Gastrocnemius medialis (tissue), 4 donors: ENCODE measurements around the gene RNF31.

ENCODE experiments used
- CTCF ChIP-seq, 5 experiments: fragments of 450-650 bp in 3 of 5; fragments of 200-600 bp in 2 of 5; sonication (generic) in 2 of 5; IDR thresholded peaks in 4 of 5; conservative IDR thresholded peaks in 1 of 5; 1 replicate in 4 of 5; 2 replicates in 1 of 5; pipeline ENCODE4 v1.5.1; 2016 to 2019; ENCODE audit warnings: antibody characterized with exemption in 5 of 5, mild to moderate bottlenecking in 3 of 5, moderate library complexity in 3 of 5
- POLR2A ChIP-seq, 2 donors: fragments of 450-650 bp; IDR thresholded peaks; one replicate each; pipeline ENCODE4 v1.6.1; 2017; ENCODE audit warnings: antibody characterized with exemption in 2 of 2, mild to moderate bottlenecking in 2 of 2, moderate library complexity in 2 of 2

- no peak for TF ChIP-seq CTCF (IDR thresholded peaks at IDR 0.05 in 4 of 5, conservative IDR thresholded peaks at IDR 0.05 in 1 of 5)
- no peak for TF ChIP-seq POLR2A (IDR thresholded peaks at IDR 0.05)
These were observed 59.2 kb downstream of the RNF31 start for GRCh38 chr14:24206260-24207103.
